22Rv1 (cell line): ENCODE results near the gene TFRC.
"Not testable (repeated sequence)": the region's sequence is repeated elsewhere in the genome, so short reads cannot be mapped to it uniquely, and the experiment has no call there.

Source experiments
- H3K27ac ChIP-seq: fragments of 450-650 bp; 2 replicates; pipeline ENCODE4 v1.5.1; 2017
- ZFX ChIP-seq: fragments of 450-650 bp; IDR thresholded peaks from 2 replicates; pipeline ENCODE4 v1.6.1; 2017; ENCODE audit warnings: antibody characterized with exemption, borderline replicate concordance
- TF ChIP-seq, protein P1 (sequence below): fragments of 450-650 bp; IDR thresholded peaks from 2 replicates; pipeline ENCODE4 v1.5.1; 2017; ENCODE audit warnings: mild to moderate bottlenecking

Gene TFRC

DNA sequence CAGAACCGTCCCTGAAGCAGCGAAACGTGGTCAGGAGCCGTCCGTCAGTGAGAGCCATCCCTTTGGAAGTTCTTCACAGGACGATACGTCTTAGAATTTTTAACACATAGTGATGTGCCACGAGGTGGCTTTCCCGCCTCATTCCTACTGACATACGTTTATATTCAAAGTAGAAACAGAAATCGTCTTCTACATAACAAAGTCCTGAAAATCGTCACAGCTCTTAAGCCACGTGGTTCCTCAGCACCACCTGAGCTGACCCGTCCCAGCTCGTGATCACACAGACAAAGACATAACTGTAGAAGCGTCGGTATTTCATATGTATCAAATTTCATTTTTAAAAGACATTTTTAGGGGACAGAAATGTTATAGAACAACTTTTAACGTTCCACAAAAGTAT is 73.5 kb downstream of the TFRC start:
- TF ChIP-seq ZFX: no peak
- no peak overlapping the region for H3K27ac ChIP-seq

GRCh38 chr3:196007744-196008335 is 74.0 kb downstream of the TFRC start:
- TF ChIP-seq, protein P1, sequence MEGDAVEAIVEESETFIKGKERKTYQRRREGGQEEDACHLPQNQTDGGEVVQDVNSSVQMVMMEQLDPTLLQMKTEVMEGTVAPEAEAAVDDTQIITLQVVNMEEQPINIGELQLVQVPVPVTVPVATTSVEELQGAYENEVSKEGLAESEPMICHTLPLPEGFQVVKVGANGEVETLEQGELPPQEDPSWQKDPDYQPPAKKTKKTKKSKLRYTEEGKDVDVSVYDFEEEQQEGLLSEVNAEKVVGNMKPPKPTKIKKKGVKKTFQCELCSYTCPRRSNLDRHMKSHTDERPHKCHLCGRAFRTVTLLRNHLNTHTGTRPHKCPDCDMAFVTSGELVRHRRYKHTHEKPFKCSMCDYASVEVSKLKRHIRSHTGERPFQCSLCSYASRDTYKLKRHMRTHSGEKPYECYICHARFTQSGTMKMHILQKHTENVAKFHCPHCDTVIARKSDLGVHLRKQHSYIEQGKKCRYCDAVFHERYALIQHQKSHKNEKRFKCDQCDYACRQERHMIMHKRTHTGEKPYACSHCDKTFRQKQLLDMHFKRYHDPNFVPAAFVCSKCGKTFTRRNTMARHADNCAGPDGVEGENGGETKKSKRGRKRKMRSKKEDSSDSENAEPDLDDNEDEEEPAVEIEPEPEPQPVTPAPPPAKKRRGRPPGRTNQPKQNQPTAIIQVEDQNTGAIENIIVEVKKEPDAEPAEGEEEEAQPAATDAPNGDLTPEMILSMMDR: no peak
- no peak for TF ChIP-seq ZFX
- H3K27ac ChIP-seq: no peak overlapping the region

- not testable (repeated sequence) for H3K27ac ChIP-seq
These were observed 76.6 kb downstream of the TFRC start for GRCh38 chr3:196005338-196005737.

DNA sequence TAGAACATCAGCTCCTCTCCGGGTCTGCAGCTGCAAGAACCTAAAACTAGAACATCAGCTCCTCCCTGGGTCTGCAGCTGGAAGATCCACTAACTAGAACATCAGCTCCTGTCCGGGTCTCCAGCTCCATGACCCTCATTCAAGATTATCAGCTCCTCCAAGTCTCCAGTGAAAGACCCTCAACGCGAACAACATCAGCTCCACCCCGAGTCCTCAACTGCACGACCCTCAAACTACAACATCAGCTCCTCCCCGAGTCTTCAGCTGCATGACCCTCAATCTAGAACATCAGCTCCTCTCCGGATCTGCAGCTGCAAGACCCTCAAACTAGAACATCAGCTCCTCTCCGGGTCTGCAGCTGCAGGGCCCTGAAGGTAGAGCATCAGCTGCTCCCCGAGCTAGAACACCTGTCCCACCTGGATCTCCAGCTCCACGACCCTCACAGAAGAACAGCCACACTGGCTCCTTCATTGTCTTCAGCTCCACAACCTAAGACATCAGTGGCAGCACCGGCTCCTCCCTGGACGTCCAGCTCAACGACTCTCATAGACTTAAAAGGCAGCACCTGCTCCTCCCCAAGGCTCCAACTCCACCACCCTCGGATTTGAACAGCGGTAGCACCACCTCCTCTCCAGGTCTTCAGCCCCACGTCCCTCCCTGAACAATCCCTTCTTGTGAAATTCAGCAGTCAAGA is 77.4 kb downstream of the TFRC start:
- not testable (repeated sequence) for H3K27ac ChIP-seq

- no peak for TF ChIP-seq ZFX
- TF ChIP-seq, protein P1: no peak
- no peak overlapping the region for H3K27ac ChIP-seq
These were observed 78.3 kb downstream of the TFRC start for GRCh38 chr3:196003611-196004010.

DNA sequence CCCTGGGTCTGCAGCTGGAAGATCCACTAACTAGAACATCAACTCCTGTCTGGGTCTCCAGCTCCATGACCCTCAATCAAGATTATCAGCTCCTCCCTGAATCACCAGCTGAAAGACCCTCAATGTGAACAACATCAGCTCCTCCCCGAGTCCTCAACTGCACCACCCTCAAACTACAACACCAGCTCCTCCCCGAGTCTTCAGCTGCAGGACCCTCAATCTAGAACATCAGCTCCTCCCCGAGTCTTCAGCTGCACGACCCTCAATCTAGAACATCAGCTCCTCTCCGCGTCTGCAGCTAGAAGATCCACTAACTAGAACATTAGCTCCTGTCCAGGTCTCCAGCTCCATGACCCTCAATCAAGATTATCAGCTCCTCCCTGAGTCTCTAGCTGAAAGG is 79.2 kb downstream of the TFRC start:
- H3K27ac ChIP-seq: not testable (repeated sequence)

DNA sequence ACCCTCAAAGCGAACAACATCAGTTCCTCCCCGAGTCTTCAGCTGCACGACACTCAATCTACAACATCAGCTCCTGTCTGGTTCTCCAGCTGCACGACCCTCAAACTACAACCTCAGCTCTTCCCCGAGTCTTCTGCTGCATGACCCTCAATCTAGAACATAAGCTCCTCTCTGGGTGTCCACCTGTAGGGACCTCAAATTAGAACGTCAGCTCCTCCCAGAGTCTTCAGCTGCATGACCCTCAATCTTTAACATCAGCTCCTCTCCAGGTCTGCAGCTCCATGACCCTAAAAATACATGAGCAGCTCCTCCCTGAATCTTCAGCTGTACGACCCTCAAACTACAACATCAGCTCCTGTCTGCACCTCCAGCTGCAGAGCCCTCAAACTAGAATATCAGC is 80.7 kb downstream of the TFRC start:
- not testable (repeated sequence) for H3K27ac ChIP-seq

DNA sequence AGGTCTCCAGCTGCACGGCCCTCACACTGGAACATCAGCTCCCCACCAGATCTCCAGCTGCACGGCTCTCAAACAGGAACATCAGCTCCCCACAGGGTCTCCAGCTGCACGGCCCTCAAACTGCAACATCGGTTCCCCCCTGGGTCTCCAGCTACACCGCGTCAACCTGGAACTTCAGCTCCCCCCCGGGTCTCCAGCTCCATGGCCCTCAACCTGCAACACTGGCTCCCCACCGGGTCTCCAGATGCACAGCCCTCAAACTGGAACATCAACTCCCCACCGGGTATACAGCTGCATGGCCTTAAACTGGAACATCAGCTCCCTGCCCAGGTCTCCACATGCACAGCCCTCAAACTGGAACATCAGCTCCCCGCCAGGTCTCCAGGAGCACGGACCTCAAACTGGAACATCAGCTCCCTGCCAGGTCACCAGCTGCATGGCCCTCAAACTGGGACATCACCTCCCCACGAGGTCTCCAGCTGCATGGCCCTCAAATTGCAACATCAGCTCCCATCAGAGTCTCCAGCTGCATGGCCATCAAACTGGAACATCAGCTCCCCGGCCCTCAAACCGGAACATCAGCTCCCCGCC is 81.4 kb downstream of the TFRC start:
- not testable (repeated sequence) for H3K27ac ChIP-seq

DNA sequence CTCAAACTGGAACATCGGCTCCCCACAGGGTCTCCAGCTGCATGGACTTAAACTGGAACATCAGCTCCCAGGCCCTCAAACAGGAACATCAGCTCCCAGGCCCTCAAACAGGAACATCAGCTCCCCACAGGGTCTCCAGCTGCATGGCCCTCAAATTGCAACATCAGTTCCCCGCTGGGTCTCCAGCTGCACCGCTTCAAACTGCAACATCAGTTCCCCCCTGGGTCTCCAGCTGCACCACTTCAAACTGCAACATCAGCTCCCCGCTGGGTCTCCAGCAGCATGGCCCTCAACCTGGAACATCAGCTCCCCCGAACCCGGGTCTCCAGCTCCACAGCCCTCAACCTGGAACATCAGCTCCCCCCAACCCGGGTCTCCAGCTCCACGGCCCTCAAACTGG is 82.0 kb downstream of the TFRC start:
- no peak overlapping the region for H3K27ac ChIP-seq
- no peak for TF ChIP-seq ZFX
- TF ChIP-seq, protein P1: no peak
